HG03175 (cell line): ENCODE measurements around the gene ADIPOR2.
"Not testable (repeated sequence)": the region's sequence is repeated elsewhere in the genome, so short reads cannot be mapped to it uniquely, and the experiment has no call there.

Experiments used
- ATAC-seq: cut with Tn5 transposase; IDR thresholded peaks from one replicate; pipeline ENCODE4 v1.9.1; 2021; ENCODE audit warnings: mild to moderate bottlenecking, moderate library complexity; ENCODE audit not compliant: unreplicated experiment

The ADIPOR2 gene

DNA sequence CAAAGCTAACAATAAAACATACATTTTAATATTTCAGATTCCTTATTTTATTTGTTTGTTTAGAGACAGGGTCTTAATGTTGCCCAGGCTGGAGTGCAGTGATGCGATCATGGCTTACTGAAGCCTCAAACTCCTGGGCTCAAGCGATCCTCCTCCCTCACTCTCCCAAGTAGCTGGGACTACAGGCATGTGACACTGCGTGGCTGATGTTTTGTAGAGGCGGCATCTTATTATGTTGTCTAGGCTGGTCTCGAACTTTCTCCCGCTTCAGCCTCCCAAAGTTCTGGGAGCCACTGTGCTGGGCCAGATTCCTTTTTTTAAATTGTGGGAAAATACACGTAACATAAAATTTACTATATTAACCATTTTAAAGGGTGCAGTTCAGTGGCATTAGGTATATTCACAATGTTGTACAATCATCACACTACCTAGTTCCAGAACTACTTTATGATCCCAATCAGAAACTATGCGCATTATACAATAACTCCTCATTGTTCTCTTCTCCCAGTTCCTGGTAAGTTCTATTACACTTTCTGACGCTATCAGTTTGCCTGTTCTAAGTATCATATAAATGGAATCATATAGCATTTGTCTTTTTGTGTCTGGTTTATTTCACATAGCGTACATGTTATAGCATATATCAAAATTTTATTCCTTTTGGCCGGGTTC, 40.3 kb downstream of the ADIPOR2 start:
- no peak for ATAC-seq

DNA sequence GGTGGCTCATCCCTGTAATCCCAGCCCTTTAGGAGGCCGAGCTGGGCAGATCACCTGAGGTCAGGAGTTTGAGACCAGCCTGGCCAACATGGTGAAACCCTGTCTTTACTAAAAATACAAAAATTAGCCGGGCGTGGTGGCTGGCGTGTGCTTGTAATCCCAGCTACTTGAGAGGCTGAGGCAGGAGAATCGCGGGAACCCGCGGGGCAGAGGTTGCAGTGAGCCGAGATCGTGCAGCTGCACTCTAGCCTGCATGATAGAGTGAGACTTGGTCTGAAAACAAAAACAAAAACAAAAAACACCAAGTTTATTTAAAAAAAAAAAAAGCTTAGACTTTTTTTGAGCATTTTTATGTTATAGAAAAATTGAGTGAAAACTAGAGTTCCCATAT, 40.8 kb downstream of the ADIPOR2 start:
- not testable (repeated sequence) for ATAC-seq

DNA sequence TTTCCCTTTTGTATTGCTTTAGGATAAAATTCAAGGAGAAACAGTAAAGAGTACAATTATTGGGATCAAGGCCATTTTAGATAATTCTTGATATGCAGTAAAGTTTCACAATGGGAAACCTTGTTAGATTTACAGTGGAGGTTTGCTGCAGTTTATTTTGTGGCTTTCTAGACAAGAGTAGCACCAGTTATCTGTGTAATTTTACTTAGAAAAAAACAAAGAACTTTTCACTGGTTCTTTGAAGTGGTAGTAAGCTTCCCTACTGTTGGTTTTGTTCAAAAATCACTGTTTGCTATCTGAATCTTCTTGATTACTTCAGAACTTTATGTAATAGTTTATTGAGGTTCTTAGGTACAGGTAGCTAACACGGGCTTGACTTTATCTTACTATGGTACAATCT, 42.0 kb downstream of the ADIPOR2 start:
- no peak for ATAC-seq

DNA sequence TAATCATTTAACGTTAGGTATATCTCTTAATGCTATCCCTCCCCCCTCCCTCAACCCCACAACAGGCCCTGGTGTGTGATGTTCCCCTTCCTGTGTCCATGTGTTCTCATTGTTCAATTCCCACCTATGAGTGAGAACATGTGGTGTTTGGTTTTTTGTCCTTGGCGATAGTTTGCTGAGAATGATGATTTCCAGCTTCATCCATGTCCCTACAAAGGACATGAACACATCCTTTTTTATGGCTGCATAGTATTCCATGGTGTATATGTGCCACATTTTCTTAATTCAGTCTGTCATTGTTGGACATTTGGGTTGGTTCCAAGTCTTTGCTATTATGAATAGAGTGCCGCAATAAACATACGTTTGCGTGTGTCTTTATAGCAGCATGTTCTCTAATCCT, 42.8 kb downstream of the ADIPOR2 start:
- not testable (repeated sequence) for ATAC-seq

GRCh38 chr12:1737652-1738286, 46.9 kb downstream of the ADIPOR2 start:
- ATAC-seq = no peak

DNA sequence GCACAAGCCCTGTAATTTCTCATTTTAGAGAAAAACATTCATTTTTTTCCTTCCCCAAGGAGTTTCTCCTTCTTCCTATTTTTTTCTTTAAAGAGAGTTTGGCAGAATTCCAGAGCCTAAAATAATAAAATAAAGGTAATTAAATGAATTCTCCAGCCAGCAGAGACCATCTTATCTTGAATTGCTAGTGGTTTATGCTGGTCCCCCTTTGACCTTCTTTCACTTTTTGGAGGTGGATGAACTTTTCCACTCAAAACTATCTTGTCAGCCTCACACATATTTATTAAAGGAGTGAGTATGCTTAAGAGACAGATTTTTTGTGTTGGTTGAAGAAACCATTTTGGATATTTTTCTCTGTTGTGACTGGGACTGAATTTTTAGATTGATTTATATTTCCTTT, 47.6 kb downstream of the ADIPOR2 start:
- ATAC-seq = no peak

GRCh38 chr12:1739368-1739767, 48.5 kb downstream of the ADIPOR2 start:
- no peak for ATAC-seq

- ATAC-seq = no peak
Measured at GRCh38 chr12:1740161-1740948, 49.5 kb downstream of the ADIPOR2 start.

DNA sequence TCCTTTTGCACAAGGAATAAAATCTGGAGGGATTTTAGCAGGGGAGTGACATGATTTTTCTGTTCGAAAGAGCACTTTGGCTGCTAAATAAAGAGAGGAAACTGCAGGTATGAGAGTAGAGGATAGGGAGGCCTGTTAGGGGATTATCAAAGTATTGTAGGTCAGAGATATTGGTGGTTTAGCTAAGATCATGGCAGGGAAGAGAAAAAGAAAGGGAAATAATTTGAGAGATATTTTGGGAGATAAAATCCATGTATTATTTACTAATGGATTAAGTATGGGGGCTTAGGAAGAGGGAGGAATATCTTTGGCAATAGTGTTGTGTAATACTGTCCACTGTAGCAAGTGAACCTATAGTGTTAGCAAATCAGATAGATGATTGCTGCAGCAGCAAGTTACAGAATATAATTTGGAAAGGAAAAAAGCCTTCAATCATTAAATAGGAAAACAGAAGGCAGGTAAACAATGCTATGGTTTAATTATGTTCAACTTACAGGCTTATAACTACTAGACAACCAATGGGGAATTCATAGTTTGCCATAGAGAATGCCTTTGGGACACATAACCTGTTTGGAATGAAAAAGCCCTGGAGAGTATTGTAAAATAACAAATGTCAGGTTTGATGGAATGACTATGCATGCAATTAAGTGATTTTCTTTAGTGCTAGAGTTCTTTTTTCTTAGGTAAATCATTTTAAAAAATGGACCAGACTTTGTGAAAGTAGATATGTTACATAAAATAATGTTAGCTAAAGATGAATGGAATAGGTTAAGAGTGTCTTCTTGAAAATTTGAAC, 50.5 kb downstream of the ADIPOR2 start:
- ATAC-seq = no peak

- ATAC-seq = no peak
Measured at GRCh38 chr12:1744932-1745331, 54.1 kb downstream of the ADIPOR2 start.

- no peak for ATAC-seq
Measured at GRCh38 chr12:1747609-1748008, 56.7 kb downstream of the ADIPOR2 start.

- no peak for ATAC-seq
Measured at GRCh38 chr12:1749019-1749418, 58.1 kb downstream of the ADIPOR2 start.

DNA sequence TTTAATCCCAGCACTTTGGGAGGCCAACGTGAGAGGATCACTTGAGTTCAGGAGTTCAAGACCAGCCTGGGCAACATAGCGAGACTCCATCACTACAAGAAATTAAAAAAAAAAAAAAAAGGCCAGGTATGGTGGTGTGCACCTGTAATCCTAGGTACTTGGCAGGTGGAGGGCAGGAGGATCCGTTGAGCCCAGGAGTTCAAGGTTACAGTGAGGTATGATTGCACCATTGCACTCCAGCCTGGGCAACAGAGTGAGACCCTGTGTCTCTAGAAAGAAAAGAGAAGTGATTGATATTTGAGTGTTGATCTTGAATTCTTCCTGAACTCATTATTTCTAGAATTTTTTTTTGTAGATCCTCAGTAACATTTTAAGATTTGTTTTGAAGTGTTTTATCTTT, 59.4 kb downstream of the ADIPOR2 start:
- ATAC-seq = no peak

DNA sequence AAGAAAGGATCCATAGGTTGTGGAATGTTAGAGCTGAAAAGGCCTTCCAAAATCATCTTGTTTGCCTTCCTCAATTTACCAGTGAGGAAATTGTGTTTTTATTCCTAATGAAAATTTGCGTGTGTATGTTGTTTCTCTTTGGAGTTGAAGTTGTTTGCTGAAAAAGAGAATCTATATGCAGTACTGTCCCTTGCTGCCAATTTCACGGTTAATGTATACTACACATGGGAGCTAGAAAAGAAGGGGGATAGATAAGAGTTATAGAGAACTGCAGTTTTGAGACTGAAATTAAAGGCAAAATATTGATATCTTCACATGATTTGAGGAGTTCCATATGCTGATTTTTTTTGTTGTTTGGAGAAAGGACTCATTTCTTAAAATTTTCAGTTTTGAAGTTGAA, 67.5 kb downstream of the ADIPOR2 start:
- ATAC-seq = no peak

DNA sequence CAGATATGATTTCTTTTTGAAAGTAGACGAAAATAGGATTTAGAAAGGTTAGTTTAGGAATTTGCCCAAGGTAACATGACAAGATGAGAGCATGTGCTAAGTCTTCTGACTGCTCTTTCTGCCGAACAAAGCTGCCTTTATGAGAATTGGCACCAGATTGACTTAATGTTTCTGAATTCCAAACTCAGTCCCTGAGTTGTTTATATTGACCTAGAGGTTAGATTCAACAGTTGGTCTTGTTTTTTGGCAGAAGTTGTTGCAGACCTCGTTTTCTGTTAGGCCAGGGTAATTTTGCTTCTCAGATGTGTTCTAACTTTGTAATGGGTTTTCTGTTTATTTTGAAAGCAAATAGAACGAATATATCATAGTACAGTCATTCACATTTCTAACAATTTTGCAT, 68.0 kb downstream of the ADIPOR2 start:
- no peak for ATAC-seq

DNA sequence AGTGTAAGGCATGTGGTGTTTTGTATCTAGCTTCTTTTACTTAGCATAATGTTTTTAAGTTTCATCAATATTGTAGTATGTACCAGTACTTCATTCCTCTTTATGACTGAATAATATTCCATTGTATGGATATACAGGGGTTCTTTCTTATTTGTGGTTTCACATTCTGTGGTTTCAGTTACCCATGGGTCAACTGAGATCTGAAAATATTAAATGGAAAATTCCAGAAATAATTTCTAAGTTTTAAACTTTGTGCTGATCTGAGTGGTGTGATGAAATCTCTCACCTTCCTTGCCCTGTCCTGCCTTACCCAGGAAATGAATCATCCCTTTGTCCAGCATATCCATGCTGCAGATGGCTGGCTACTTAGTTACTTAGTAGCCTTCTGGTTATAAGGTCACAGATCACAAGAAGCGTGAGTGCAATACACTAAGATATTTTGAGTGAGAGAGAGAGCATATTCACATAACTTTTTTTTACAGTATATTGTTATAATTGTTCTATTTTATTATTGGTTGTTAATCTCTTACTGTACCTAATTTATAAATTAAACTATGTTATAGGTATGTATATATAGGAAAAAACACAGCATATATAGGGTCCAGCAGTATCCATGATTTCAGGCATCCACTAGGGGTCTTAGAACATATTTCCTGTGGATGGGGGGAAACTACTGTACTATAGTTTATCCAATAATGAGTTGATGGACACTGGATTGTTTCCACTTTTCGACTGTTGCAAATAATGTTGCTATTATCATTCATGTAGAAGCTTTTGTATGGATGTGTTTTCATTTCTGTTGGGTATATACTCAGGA, 69.9 kb downstream of the ADIPOR2 start:
- no peak for ATAC-seq

- ATAC-seq = no peak
Measured at GRCh38 chr12:1761857-1762256, 71.0 kb downstream of the ADIPOR2 start.

GRCh38 chr12:1763153-1763552, 72.3 kb downstream of the ADIPOR2 start:
- no peak for ATAC-seq

DNA sequence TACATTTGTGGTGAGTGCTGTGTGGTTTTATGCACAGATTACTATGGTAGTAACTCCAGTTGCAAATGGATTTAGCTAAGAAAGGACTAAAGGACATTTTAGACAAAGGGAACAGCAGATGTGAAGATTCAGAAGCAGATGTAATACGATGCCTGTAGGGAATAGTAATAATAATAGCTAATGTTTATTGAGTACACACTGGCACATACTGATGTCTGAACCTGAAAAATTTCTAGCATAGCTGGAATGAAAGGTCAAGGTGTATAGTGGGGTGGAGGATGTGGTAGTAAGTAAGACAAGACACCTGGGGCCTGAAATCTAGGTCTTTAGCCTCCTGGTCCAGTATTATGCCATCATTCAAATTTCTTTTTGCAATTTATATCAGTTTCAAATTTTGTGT, 75.2 kb downstream of the ADIPOR2 start:
- no peak for ATAC-seq

- no peak for ATAC-seq
Measured at GRCh38 chr12:1767407-1768090, 76.7 kb downstream of the ADIPOR2 start.
